ENCODE results near the gene RHBDF1. TPM values are rescaled to one million over a fixed set of nuclear protein-coding genes. Genes with fewer than 3 reads are reported as not detected.

The RHBDF1 gene
- total RNA-seq, 3 donors from 2014 or later: 0.46 to 0.73 (median 0.63) TPM

DNA sequence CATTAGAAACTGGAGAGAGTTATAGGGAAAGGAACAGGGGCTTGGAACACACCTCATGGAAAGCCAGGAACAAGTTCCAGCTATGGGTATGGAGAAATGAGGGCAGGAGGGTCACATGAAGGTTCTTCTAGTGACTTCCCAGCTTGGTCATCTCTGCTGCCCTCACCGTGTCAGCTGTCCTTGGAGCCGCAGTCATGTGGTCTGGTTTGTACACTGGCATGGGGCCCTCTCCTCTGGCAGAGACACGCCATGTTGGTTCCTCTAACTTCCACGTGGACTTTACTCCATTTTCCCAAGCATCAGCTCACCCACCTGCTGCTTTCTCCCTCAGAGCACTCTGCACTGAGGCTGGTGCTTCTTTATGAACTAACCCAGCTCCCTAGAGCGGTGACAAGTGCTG lies 31.9 kb upstream of the RHBDF1 start:
- H3K27me3 Mint-ChIP-seq (ENCODE audit: low read depth): no peaks in the 10 kb centered on the region
- ATAC-seq (no peak), DNase-seq (no peak)
- H3K4me1 Mint-ChIP-seq (ENCODE audit: low read depth): no peaks in the 10 kb centered on the region
- no peaks in the 10 kb centered on the region for H3K9me3 Mint-ChIP-seq
- H3K4me3 Mint-ChIP-seq: no peak overlapping the region
- H3K36me3 Mint-ChIP-seq (ENCODE audit: insufficient read depth): peaks cover 17% of the 10 kb centered on the region

DNA sequence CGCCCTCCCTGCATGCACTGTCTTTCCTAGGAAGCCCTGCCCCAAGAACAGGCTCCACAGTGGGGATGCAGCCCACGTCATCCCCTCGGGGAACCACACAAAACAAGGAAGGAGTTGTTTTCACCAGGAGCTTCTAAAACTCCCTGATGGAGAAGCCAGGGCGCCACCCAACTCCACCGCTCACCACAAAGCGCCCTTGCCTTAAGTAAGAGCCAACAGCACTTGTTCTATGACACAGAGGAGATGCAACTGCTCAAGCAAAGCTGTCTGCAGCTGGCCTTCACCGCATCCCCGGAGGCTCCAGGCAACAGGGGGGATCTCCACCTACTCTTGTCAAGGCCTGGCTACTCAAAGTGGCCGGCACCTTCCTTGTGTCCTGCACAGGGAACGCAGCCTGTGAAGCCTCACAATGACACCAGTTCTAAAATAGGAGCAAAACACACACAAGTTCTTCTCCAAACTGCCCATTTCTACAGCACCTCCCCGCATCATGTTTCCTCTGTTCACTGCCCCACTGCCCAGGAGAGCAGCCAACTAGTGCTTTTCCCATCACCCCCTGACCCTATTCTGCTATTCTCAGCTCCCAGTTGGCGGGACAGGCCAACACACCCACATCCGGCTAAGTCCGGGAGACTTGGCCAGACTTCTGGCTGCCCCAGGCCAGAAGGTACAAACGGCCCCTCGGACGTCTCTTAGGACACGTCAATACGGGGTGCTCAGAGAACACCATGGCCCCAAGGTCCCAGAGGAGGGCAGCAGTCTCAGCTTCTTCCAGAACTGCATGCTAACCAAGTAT lies 29.8 kb upstream of the RHBDF1 start:
- Mint-ChIP-seq H3K27me3 (ENCODE audit: low read depth) (no peaks in the 10 kb centered on the region), H3K4me1 (ENCODE audit: low read depth) (no peaks in the 10 kb centered on the region), H3K36me3 (ENCODE audit: insufficient read depth) (peaks cover 20% of the 10 kb centered on the region), H3K9me3 (no peaks in the 10 kb centered on the region), H3K4me3 (no peak overlapping the region)
- DNase-seq (no peak), ATAC-seq (no peak)

DNA sequence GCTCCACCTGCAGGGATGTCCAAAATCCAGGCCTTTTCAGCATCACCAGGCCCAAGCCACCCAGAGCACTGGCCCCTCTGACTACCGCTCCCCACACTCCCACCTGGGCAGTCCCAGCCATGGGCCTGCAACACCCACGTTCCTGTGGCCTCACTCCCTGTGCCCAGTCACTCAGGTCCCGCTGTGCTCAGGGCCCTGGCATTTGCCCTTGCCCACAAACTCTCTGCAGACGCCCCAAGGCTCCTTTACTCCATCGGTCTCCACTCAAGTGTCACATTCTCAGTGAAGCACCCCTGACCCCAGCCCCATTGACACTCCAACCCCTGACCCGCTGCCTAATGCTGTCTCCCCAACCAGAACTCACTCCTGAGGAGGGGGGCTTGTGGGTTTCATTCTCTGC lies 29.2 kb upstream of the RHBDF1 start:
- ATAC-seq (no peak), DNase-seq (no peak)
- peaks cover 3% of the 10 kb centered on the region for H3K4me1 Mint-ChIP-seq (ENCODE audit: low read depth)
- no peaks in the 10 kb centered on the region for H3K27me3 Mint-ChIP-seq (ENCODE audit: low read depth)
- no peak overlapping the region for H3K4me3 Mint-ChIP-seq
- no peaks in the 10 kb centered on the region for H3K9me3 Mint-ChIP-seq
- H3K36me3 Mint-ChIP-seq (ENCODE audit: insufficient read depth): peaks cover 16% of the 10 kb centered on the region

DNA sequence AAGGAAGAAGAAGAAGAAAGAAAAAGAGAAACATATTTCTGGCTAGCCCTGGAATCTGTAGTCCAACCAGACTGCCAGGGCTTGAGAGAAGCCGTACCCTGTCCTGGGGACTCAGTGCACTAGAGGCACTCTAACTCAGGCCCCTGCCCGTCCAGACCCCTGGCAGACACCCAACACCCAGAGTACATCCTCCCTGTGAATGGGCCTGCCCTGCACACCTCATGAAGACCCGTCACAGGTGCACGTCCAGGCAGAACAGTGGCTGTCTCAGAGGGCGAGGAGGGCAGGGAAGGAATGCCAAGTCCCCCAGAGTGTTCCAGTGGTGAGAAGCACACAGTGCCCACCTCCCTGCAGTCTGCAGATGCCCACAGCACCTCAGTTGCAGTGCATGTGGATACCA lies 28.6 kb upstream of the RHBDF1 start:
- DNase-seq: no peak
- Mint-ChIP-seq H3K9me3 (no peaks in the 10 kb centered on the region), H3K4me1 (ENCODE audit: low read depth) (peaks cover 3% of the 10 kb centered on the region), H3K36me3 (ENCODE audit: insufficient read depth) (peaks cover 15% of the 10 kb centered on the region), H3K27me3 (ENCODE audit: low read depth) (no peaks in the 10 kb centered on the region), H3K4me3 (no peak overlapping the region)
- no peak for ATAC-seq

DNA sequence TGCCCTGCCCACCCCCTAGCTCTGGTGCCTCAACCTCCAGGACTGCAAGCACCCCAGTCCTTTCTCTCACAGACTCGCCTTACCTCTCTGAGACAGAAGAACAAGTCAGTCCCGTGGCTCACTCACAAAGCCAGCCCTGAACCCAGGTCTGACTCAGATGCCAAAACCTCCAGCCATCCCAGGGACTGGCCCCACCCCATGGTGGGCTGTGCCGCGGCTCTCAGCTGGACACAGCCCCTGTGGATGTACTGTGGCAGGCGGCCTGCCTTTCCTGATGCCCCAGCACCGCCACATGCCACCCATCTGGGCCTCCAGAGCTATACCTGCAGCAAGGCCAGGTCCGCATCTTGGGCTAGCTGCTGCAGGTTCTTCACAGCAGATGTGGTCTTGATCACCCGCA lies 25.4 kb upstream of the RHBDF1 start:
- peaks cover 15% of the 10 kb centered on the region for H3K36me3 Mint-ChIP-seq (ENCODE audit: insufficient read depth)
- no peak overlapping the region for H3K4me3 Mint-ChIP-seq
- DNase-seq (no peak), ATAC-seq (no peak)
- H3K4me1 Mint-ChIP-seq (ENCODE audit: low read depth): peaks cover 3% of the 10 kb centered on the region
- no peaks in the 10 kb centered on the region for H3K9me3 Mint-ChIP-seq
- no peaks in the 10 kb centered on the region for H3K27me3 Mint-ChIP-seq (ENCODE audit: low read depth)

DNA sequence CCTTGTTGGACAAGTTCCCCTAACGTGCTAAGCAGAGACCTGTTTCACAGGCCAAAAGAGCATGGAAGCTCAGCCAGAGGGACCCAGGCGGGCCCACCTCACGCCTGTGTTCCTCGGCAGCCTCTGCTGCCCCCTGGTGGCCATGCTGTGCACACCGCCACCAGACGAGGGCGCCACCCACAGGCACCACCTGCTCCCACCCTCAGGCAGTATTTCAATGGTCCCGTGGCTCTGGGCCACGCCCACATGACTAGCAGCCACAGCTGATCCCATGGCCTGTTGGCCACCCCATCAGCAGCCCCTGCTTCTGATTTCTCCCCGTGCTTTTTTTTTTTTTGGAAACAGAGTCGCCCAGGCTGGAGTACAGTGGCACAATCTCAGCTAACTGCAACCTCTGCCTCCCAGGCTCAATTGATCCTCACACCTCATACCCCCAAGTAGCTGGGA lies 24.5 kb upstream of the RHBDF1 start:
- Mint-ChIP-seq H3K27me3 (ENCODE audit: low read depth) (no peaks in the 10 kb centered on the region), H3K4me3 (no peak overlapping the region), H3K36me3 (ENCODE audit: insufficient read depth) (peaks cover 8% of the 10 kb centered on the region), H3K4me1 (ENCODE audit: low read depth) (peaks cover 3% of the 10 kb centered on the region), H3K9me3 (no peaks in the 10 kb centered on the region)
- peak; percentile 86 for DNase-seq
- peak; percentile 95 to 99 for ATAC-seq

DNA sequence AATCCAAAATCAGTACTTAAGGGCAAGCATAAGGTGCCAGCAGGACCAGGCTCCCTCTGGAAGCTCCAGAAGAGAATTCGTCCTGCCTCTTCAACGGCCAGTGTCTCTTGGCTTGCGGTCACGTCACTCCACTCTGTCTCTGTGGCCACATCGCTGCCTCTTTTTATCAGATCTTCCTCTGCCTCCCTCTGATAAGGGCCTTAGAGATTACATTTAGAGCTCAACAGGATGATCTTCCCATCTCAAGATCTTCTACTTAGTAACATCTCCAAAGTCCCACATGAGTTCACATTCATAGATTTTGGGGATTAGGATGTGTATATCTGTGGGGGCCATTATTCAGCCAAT lies 22.5 kb upstream of the RHBDF1 start:
- no peak for ATAC-seq
- H3K4me3 Mint-ChIP-seq: no peak overlapping the region

DNA sequence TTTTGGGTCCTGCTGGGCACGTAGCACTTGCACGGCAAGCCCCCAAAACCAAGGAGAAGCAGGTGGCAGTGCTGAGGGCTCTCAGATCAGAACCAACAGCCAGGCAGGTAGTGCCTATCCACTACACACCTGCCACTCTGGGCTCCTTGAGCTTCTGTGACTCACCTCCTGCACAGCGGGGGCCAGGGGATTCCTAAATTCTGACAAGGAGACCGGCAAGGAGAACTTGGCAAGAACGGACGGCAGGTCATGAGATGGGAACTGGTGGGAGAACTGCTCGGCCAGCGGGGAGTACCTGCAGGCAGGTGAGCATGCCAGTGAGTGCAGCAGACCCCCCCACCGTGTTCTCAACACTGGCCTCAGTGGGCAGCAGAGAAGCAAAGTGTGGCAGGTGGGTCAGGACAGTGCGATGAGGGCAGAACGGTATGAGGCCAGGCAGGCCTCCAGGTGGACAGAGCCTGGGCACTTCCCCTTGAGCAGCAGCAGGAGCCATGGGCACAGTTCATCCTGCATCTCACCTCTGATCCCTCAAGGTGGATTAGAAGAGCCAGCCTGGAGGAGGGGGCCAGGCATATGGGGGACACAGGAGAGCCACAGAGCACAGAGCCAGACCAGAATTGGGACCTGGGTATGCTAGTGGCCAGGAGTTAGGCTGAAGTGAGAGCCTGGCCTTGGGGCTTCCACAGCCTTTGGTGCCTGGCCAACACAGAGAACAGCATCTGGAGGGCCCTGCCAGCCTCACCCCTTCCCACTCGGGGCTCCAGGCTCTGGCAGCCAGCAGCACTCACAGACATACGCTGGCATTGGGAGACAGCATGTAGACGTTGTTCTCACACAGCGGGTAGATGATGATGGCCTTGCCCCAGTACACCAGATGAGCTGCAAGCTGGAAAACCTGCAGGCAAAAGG lies 20.3 kb upstream of the RHBDF1 start:
- Mint-ChIP-seq H3K27me3 (ENCODE audit: low read depth) (no peaks in the 10 kb centered on the region), H3K4me3 (no peak overlapping the region), H3K4me1 (ENCODE audit: low read depth) (peaks cover 3% of the 10 kb centered on the region), H3K9me3 (no peaks in the 10 kb centered on the region), H3K36me3 (ENCODE audit: insufficient read depth) (peaks cover 12% of the 10 kb centered on the region)
- ATAC-seq (no peak), DNase-seq (no peak)

More for the DNA sequence above, 22.5 kb upstream of the RHBDF1 start:
- Mint-ChIP-seq H3K36me3 (ENCODE audit: insufficient read depth) (peaks cover 12% of the 10 kb centered on the region), H3K4me1 (ENCODE audit: low read depth) (peaks cover 3% of the 10 kb centered on the region), H3K9me3 (no peaks in the 10 kb centered on the region), H3K27me3 (ENCODE audit: low read depth) (no peaks in the 10 kb centered on the region)
- no peak for DNase-seq

DNA sequence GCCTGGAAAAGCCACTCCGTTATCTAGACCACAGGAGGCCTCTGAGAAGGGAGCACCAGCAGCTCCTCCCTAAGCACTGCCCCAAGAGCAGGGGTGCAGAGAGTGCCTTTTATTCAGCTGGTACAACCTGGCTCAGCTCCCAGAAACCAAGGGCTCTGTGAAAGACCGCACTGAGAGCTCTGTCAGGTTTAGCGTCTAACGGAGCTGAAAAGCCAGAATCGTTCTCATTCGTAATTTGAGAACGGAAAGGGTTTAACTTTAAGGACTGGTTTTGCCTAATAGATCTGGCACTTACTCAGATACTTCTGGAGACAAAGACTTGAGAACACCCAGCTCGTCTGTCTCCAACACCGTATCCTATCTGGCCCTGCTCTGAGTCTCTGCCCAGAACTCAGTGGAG lies 19.1 kb upstream of the RHBDF1 start:
- DNase-seq (no peak), ATAC-seq (no peak)
- H3K9me3 Mint-ChIP-seq: no peaks in the 10 kb centered on the region
- H3K4me1 Mint-ChIP-seq (ENCODE audit: low read depth): no peaks in the 10 kb centered on the region
- no peak overlapping the region for H3K4me3 Mint-ChIP-seq
- peaks cover 12% of the 10 kb centered on the region for H3K36me3 Mint-ChIP-seq (ENCODE audit: insufficient read depth)
- no peaks in the 10 kb centered on the region for H3K27me3 Mint-ChIP-seq (ENCODE audit: low read depth)

DNA sequence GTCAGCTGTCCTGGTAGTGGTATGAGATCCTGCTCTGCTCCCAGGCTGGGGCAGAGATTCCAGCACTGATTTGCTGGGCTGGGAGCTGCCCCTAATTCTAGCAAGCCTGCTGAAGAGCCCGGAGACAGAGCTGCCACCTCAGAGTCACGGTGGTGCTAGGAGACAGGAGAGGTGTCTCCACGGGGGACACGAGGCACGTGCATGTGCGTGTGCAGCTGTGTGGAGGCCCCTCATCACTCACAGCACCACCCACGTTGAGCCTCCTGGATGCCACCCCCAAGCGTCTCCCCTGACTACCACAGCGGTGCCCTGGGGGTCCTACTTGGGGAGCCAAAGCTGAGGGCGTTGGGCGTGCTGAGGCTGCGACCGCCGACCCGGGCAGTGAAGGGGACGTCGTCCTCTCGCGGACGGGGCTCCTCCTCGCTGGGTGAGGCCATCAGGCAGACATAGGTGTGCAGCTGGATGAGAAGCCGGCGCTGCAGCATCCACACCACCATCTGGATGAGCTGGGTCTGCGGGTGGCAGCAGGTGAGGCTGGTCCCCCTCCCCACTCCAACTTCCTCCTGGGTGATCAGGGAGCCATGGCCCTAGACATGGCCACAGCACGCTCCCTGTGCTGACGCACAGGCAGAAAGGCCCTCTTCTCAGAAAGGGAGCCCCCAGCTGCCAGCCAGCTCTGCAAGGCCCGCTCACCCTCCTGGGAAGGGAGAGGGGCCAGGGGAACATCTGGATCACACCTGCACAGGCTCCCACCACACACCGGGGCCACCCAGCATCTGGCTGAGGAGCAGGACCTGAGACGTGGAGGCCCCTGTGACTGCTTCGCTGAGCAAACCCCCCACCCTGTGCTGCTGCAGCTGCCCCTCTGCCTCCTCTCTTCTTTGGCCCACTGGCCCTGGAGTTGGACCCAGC lies 17.2 kb upstream of the RHBDF1 start:
- ATAC-seq: no peak
- Mint-ChIP-seq H3K27me3 (ENCODE audit: low read depth) (no peaks in the 10 kb centered on the region), H3K36me3 (ENCODE audit: insufficient read depth) (peaks cover 12% of the 10 kb centered on the region), H3K9me3 (no peaks in the 10 kb centered on the region), H3K4me3 (no peak overlapping the region), H3K4me1 (ENCODE audit: low read depth) (peaks cover 6% of the 10 kb centered on the region)
- no peak for DNase-seq

DNA sequence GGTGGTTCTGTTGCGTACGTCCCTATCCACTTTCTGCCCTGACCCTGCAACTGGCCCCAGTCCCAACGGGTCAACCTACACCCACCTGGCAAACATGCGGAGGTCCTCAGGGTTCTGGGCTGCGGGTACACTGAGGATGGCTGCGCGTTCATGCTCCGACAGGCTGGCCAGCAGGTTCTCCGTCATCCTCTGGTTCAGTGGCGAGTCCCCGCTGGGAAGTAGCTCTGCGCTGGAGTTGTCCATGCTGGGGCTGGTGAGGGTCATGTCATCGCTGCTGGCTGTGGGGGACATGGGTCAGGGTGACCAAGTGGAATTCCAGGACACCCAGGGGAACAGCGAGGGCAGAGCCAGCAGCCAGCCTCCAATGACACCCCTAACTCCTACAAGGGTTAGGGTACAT lies 16.2 kb upstream of the RHBDF1 start:
- no peak overlapping the region for H3K4me3 Mint-ChIP-seq
- no peaks in the 10 kb centered on the region for H3K9me3 Mint-ChIP-seq
- peaks cover 15% of the 10 kb centered on the region for H3K36me3 Mint-ChIP-seq (ENCODE audit: insufficient read depth)
- no peak for DNase-seq
- no peaks in the 10 kb centered on the region for H3K27me3 Mint-ChIP-seq (ENCODE audit: low read depth)
- H3K4me1 Mint-ChIP-seq (ENCODE audit: low read depth): peaks cover 16% of the 10 kb centered on the region
- ATAC-seq: no peak

DNA sequence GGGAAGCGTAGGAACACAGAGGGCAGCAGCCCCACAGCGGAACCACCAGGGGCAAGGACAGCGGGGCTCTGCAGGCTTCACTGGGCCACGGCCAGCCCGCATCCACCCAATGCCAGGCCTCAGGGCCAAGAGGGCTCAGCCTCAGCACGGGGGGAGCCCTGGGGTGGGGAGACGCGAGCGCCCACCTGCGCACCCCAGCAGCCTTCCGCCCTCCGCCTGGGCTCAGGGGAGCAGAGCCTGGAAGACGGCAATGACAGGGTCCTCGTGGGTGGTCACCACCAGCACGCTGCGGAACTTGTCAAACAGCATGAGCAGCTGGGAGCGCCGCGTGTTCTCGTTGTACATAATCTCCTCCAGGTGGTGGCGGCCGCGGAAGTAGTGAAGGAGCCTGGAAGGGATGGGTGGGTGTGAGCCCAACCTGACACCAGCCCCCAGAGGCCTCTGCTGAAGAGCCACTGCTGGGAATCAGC lies 14.1 kb upstream of the RHBDF1 start:
- Mint-ChIP-seq H3K36me3 (ENCODE audit: insufficient read depth) (peaks cover 15% of the 10 kb centered on the region), H3K4me1 (ENCODE audit: low read depth) (peaks cover 26% of the 10 kb centered on the region), H3K4me3 (no peak overlapping the region), H3K27me3 (ENCODE audit: low read depth) (no peaks in the 10 kb centered on the region), H3K9me3 (no peaks in the 10 kb centered on the region)
- DNase-seq (no peak), ATAC-seq (no peak)

DNA sequence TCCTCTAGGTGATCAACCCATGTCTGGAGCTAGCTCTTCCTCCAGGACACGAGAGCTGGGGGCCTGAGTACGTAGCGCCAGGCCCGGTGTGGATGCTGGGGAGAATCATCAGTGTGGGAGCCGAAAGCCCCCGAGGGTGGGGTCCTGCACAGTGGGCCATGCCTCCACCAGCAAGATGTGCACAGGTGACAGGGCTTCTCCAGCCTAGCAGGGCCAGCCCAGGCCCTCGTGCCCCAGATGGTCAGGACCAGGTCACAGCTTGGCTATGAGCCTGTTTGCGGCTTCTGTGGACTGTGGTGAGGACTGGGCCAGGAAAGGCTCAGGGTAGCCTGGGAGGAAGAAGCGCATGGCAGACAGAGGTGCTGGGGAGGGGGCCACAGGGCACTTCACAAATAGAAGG lies 13.4 kb upstream of the RHBDF1 start:
- Mint-ChIP-seq H3K9me3 (no peaks in the 10 kb centered on the region), H3K4me1 (ENCODE audit: low read depth) (peaks cover 26% of the 10 kb centered on the region), H3K36me3 (ENCODE audit: insufficient read depth) (peaks cover 15% of the 10 kb centered on the region), H3K27me3 (ENCODE audit: low read depth) (no peaks in the 10 kb centered on the region), H3K4me3 (no peak overlapping the region)
- no peak for ATAC-seq
- no peak for DNase-seq

DNA sequence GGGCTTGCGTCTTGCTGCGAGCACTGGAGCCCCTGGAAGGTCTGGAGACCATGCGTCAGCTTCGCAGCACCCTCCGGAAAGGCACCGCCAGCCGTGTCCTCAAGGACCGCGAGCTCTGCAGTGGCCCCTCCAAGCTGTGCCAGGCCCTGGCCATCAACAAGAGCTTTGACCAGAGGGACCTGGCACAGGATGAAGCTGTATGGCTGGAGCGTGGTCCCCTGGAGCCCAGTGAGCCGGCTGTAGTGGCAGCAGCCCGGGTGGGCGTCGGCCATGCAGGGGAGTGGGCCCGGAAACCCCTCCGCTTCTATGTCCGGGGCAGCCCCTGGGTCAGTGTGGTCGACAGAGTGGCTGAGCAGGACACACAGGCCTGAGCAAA lies 13.0 kb upstream of the RHBDF1 start:
- DNase-seq (no peak), ATAC-seq (no peak)
- Mint-ChIP-seq H3K9me3 (no peaks in the 10 kb centered on the region), H3K36me3 (ENCODE audit: insufficient read depth) (peaks cover 12% of the 10 kb centered on the region), H3K4me1 (ENCODE audit: low read depth) (peaks cover 26% of the 10 kb centered on the region), H3K4me3 (no peak overlapping the region), H3K27me3 (ENCODE audit: low read depth) (no peaks in the 10 kb centered on the region)

All from activated T-cell treated with anti-CD3 and anti-CD28 coated beads, Interleukin-2, amount 50 U/mL, for 4 hours (primary cell).